Ecto neural progenitor cell (in vitro differentiated cells): ENCODE results near the gene GFRA1.

Experiments used
- DNase-seq: peaks from one replicate; pipeline ENCODE4 v3.0.0-alpha.2; 2018; ENCODE audit warnings: low spot score

Gene GFRA1

GRCh38 chr10:116029826-116030225 is 243.2 kb downstream of the GFRA1 start:
- DNase-seq, result no peak

- no peak for DNase-seq
Measured at GRCh38 chr10:116027355-116027754, 245.7 kb downstream of the GFRA1 start.

- no peak for DNase-seq
Measured at GRCh38 chr10:116026725-116027124, 246.3 kb downstream of the GFRA1 start.

- no peak for DNase-seq
Measured at GRCh38 chr10:116026315-116026714, 246.7 kb downstream of the GFRA1 start.

GRCh38 chr10:116024271-116024878 is 248.6 kb downstream of the GFRA1 start:
- DNase-seq, result no peak

- DNase-seq, result no peak
Measured at GRCh38 chr10:116017405-116017804, 255.6 kb downstream of the GFRA1 start.

GRCh38 chr10:116015583-116016333 is 257.2 kb downstream of the GFRA1 start:
- DNase-seq, result no peak

GRCh38 chr10:116014871-116015582 is 258.0 kb downstream of the GFRA1 start:
- no peak for DNase-seq

GRCh38 chr10:116014326-116014725 is 258.7 kb downstream of the GFRA1 start:
- DNase-seq, result no peak

GRCh38 chr10:116011929-116012328 is 261.1 kb downstream of the GFRA1 start:
- DNase-seq, result no peak

GRCh38 chr10:116007256-116007891 is 265.6 kb downstream of the GFRA1 start:
- no peak for DNase-seq
